IPS-NIHi7 (cell line): ENCODE measurements around the gene RACK1.
"Not testable (repeated sequence)": the region's sequence is repeated elsewhere in the genome, so short reads cannot be mapped to it uniquely, and the experiment has no call there.

Experiments
- DNase-seq: peaks from one replicate; pipeline ENCODE4 v3.0.0; 2012; ENCODE audit warnings: mixed read lengths; ENCODE audit errors: extremely low spot score

The RACK1 gene

DNA sequence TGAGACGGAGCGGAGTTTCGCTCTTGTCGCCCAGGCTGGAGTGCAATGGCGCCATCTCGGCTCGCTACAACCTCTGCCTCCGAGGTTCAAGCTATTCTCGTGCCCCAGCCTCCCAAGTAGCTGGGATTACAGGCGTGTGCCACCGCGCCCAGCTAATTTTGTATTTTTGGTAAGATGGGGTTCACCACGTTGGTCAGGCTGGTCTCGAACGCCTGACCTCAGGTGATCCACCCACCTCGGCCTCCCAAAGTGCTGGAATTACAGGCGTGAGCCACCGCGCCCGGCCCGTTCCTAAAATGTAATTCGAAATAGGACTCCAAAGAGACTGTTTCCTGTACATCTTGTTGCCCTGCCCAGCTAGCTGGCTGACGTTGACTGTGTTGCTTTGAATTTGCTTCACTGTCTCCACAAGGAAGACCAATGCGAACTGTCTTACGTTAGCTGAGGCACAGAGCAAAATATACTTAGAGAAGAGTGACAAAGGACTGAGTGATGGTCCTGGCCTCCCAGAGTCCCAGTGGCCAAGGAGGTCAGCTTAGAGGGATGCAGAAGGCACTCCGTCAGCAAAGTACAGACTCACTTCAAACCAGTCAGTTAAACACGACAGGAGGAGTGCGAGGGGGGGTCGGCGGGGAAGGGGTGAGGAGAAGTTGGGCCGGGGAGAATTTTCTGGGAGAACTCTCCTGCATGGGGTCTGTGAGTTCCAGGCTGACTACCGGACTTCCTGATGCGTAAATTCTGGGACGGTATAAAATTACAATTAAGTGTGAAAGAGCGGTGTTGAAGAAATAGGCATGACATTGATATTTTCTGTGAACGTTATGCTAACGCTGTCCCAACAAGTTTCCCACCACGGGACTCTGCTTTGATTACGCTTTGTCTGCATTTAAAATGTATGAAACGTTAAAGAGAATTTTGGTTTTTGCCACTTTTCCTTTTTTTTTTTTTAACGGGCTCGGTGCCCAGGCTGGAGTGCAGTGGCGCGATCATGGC, 27.4 kb downstream of the RACK1 start:
- DNase-seq = no peak

DNA sequence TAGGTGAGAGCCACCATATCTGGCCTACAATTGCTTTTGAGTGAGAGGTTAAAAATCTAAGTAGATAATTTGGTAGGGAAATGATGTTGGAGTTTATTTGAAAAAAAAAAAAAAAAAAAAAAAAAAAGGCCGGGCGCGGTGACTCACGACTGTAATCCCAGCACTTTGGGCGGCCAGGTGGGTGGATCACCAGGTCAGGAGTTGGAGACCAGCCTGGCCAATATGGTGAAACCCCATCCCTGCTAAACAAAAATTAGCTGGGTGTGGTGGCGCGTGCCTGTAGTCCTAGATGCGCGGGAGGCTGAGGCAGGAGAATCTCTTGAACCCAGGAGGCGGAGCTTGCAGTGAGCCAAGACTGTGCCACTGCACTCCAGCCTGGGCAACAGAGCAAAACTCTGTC, 29.5 kb downstream of the RACK1 start:
- not testable (repeated sequence) for DNase-seq

DNA sequence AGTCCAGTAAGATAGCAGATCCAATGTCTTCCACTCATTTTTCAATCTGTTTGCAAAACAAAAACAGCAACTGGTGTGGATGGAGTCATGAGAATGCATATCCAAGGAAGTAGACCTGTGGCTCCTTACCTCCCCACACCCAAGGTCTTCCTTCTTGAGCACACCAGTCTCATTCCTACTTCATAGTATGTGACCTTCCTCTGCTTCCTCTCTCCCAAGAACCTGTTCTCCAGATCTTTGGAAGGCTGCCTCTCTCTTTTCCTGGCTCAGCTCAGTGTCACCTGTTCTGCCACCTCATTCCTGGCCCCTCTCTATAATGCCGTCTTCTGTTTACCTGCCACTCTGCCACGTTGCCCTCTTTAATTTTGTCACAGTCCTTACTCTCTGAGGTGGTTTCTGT, 30.8 kb downstream of the RACK1 start:
- no peak for DNase-seq

DNA sequence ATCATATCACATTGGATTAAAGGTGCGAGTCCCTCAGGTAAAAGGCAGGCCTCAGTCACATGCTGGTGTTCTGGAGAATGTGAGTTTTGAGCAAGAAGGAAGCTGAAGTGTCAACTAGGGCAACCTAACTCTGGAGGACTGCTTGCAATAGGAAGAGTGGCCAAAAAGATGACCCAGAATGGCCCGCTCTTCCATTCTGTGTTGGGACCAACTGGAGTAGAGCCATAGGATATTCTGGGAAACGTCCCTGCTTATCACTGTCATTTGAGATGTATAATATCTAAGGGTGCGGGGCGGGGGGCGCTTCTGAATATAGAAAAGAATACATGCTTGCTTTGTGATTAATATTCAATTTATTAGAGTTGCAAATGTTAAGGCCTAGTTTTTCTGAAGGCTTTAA, 31.6 kb downstream of the RACK1 start:
- no peak for DNase-seq

DNA sequence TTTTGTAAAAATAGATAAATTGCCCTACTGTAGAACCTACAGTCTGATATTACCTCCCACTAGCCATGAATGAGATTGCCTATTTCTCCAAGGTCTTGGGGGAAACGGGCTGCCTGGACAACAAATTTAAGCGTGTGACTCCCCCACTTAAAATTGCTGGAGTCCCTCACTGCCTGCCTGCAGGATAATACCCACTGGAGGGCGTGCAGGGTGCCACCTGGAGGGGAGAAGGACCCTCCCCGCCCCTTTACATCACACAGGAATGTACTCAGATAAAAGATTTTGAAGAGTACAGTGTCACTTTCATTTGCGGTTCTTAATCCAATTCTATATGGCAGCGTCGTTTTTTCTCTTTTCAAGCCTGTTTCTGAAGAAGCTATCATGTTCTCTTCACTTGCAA, 32.5 kb downstream of the RACK1 start:
- DNase-seq = no peak

DNA sequence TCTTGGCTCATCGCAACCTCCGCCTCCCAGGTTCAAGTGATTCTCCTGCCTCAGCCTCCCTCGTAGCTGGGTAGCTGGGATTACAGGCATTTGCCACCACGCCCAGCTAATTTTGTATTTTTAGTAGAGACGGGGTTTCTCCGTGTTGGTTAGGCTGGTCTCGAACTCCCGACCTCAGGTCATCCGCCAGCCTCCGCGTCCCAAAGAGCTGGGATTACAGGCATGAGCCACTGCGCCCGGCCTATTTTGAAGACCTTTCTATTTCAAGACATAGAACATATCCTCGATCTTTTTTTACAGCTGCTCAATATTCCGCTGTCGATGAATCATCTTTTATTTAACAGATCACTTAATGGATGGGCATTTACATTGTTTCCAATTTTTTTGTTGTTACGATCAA, 33.0 kb downstream of the RACK1 start:
- not testable (repeated sequence) for DNase-seq

DNA sequence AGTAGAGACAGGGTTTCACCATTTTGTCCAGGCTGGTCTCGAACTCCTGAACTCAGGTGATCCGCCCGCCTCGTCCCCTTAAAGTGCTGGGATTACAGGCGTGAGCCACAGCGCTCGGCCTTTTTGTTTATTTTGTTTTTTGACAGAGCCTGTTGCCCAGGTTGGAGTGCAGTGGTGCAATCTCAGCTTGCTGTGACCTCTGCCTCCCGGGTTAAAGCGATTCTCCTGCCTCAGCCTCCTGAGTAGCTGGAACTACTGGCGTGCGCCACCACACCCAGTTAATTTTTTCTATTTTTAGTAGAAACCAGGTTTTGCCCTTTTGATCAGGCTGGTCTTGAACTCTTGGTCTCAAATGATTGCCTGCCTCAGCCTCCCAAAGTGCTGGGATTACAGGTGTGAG, 33.6 kb downstream of the RACK1 start:
- not testable (repeated sequence) for DNase-seq

DNA sequence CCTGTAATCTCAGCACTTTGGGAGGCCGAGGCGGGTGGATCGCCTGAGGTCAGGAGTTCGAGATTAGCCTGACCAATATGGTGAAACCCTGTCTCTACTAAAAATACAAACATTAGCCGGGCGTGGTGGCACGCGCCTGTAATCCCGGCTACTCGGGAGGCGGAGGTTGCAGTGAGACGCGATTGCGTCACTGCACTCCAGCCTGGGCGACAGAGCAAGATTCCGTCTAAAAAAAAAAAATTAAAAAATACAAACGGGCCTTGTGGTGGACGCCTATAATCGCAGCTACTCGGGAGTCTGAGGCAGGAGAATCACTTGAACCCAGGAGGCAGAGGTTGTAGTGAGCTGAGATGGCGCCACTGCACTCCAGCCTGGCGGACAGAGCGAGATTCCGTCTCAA, 34.7 kb downstream of the RACK1 start:
- DNase-seq = not testable (repeated sequence)

DNA sequence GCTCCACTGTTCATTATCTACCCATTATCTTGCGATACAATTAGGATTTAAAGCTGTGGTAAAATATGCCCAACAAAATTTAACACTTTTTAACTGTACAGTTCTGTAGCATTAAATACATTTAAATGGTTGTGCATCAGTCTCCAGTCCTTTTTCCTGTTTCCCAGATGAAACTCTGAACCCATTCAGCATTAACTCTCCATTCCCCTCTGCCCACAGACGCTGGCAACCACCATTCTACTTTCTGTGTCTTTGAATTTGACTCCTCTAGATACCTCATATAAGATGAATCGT, 35.8 kb downstream of the RACK1 start:
- DNase-seq = no peak

DNA sequence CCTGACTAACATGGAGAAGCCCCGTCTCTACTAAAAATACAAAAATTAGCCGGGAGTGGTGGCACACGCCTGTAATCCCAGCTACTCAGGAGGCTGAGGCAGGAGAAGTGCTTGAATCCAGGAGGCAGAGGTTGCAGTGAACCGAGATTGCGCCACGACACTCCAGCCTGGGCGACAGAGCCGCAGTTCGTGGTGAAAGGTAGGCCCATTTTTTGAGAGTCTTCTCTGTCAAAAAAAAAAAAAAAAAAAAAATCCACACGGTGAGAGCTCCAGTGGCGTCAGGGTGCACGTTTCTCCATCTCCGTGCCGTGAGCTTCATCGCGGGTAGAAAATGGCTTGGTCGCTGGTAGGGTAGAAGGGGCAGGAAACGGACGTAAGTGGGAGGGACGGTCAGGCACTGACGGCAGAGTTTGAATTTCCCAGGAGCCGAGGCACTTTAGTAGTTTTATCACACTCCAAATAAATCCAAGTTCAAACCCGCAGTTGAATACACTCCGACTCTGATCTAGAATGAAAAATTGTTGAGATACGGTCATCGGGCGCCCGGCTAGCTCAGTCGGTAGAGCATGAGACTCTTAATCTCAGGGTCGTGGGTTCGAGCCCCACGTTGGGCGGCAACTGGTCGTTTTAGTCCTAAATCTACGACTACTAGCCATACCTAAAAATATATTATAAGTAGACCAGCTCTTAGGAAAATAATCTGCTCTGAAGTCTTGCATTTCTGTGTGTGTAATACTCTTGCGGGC, 36.3 kb downstream of the RACK1 start:
- DNase-seq = no peak

DNA sequence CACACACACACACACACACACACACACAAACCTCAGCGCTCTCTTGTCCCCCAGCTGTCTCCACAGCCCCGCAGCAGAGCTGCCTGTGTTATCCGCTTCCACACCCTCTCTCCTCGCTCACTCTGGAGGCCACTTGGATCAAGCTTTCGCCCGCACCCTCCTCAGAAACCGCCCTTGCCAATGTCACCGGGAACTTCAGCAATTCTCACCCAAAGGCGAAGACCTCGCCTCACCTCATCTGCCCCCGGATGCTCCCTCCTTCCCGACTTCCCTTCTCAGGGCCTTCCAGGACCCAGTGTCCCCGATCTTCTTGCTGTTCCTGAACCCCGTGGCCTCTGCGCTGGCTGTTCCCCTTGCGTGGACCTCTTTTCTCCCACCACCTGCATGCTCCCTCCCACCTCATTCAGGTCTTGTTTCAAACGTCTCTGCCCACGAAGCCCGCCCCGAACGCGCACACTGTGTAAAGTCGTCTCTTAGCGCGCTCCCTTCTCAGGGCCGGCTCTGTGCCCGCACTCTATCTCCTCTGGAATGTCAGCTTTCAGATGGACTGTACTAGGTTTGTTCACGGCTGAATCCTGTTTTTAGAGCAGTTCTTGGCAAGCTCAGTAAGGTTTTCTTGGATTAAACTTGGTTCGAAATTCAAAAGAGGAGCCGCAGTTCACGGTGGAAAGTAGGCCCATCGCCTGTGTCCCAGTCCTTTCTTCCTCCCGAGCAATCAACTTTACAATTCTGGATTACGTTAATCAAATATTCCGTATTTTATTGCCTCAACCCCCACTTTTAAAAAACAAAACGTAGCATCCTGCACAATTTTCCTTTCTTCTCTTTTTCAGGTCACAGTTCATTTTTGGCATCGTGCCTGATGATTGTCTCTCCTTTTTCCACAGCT, 37.7 kb downstream of the RACK1 start:
- DNase-seq = no peak

DNA sequence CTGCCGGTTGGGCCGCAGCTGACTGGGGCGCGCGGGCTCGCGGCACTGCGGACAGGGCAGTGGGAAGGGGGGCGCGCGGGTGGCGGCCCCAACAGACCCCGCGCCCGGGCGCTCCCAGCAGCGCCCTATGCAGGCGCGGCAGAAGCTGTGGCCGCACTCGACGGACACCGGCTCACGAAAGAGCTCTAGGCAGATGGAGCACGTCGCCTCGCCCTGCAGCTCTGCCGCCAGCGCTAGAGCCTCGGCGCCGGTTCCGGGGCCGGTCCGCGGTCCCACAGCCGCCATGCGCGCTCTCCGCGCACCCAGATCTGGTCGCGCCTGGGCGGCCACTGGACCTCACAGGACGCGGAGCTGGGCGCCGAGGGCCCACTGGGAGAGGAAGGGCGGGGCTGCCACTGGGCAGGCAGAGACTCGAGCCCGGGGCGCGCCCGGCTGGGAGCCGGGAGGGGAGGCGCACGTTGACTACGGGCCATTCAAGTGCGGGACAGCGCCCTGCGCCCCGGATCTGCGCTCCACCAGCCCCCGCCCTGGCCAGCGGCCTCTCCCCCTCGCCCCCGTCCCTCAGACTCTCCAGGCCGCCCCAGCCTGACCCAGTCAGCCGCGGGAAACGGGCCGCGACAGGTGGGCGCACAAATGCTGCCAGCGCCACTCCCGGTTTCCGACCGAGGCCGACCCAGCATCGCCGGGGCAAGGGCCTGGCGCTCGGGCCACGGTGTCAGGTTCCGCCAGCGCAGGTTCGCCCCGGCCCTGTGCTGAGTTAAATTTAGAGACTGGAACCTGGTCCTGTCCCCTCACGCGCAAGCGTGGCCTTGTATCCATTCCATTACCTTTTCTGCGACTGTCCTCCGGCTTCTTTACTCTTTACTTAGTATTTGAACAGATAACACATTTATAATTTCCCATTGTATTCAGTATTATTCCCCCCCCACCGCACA, 38.6 kb downstream of the RACK1 start, which contains the start of gene TRIM7:
TSS of gene TRIM7 (minus strand) at position 371 of the 935 bp plus-strand sequence. CDS start at position 285, 86 bp downstream.
- DNase-seq = no peak

DNA sequence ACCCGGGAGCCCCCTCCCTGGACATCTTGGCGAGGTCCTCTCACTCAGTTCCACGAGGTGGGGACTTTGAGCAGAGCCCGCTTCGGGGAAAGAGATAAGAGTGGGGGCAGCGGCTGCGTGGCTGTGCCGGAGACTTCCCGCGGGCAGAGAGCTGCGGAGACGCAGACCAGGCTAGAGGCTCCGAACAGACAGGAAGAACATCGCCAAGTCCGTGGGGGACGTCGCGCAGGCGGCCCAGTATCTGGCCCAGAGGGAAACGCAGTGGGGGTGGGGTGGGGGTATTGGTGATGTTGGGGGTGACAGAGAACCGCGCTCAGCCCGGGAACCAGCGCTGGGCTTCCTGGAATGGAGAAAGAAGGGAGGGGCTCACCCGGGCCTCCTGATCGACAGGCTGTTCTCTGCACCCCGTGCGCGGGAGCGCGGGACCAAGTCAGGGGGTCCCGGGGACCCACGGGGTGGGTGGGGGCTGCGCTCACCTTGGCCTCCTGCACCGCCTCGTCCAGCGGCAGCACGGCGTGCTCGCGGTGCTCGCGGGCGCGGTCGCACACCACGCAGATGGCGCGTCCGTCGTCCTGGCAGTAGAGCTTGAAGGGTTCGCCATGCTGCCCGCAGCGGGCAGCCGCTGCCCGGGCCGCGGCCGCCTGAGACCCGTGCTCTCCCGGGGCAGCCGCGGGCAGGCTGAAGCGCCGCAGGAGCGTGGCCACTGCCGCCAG, 39.4 kb downstream of the RACK1 start:
- no peak for DNase-seq

DNA sequence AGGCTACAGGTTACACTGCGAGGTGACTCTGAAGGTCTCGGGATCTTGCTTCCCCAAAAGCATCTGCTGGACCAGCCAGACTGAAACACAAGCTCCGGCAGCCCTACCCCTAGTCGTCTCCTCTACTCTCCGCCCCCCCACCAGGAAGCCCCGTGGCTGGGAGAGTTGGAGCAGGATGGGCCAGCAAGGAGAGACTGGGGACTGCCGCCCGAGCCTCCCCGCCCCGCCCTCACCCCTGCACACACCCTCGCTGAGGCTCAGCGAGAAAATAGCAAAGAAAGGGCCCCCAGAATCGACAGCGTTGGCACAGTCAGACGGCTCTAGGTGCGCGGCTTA, 40.0 kb downstream of the RACK1 start:
- DNase-seq = no peak

DNA sequence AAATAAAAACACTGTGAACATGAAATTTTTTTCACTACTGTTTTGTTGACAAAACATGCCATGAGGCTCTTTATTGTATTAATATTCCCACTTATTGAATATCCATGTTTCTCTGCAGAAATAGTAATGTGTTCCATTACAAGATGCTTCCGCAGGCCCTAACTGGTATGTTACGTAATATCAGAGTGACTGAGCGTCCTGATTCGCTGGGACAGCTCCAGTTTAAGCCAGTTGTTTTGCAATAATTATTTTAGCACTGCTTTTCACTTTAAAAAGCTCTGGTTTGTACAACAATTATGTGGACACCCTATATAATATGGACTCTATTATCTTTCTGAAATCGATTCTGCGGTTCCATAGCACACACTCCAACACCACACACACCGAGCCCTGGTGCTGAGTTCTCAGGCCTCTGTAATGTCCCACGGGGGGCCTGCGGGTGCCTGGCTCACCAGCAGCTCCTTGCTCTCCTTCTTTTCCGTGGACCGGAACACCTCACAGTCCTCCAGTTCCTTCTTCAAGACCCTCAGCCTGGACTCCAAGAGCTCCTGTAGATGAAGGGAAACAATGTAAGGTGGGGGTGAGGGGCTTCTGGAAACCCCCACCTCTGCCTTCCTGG, 40.5 kb downstream of the RACK1 start:
- no peak for DNase-seq

DNA sequence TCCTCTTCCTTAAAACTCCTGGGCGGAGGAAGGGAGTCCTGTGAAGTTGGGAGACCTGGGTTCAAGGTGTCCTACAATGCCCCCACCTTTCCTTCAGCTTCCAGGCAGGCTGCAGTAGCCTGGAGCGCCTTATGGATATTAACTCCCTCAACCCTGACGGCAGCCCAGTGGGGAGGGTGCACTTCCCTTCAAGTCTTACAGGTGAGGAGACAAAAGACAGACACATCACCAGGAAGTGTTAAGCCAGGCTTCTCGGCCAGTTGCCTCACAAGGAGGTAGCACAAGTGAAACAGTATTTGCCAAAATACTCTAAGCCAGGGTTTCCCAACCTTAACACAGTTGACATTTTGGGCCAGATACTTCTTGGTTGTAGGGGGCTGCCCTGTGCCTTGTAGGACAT, 42.9 kb downstream of the RACK1 start:
- no peak for DNase-seq

DNA sequence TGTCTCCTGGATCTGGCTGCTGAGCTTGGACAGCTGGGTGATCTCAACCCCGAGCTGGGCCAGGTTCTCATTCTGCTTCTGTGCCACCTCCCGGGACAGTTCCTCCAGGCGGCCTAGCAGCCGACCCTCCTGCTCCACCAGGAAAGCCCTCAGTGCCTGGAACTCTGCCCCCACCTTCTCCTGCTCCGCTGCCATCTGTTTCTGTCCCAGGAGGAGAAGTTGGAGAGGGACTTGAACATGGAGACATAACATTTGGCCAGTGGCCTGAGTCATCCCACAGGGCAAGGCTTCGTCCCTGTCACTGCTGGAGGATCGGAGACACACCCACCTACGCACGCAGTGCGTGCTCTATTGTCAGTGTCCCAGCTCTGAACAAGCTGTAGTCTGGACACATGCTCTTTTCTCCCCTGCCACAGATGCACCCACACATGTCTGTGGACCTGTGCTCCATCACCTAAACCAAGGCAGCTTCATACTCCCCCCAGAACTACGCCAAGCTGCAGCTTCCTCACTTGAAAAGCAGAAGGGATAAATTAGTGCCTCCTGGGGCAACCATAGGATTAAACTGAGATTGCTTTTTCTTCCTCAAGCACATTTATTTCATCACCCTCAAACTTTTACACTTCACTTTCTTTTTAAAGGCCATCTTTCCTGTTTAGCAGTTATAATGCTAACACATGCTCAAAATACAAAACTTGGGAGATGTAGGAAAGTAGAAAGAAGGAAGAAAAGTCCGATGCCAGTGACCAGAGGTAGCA, 43.6 kb downstream of the RACK1 start:
- no peak for DNase-seq

DNA sequence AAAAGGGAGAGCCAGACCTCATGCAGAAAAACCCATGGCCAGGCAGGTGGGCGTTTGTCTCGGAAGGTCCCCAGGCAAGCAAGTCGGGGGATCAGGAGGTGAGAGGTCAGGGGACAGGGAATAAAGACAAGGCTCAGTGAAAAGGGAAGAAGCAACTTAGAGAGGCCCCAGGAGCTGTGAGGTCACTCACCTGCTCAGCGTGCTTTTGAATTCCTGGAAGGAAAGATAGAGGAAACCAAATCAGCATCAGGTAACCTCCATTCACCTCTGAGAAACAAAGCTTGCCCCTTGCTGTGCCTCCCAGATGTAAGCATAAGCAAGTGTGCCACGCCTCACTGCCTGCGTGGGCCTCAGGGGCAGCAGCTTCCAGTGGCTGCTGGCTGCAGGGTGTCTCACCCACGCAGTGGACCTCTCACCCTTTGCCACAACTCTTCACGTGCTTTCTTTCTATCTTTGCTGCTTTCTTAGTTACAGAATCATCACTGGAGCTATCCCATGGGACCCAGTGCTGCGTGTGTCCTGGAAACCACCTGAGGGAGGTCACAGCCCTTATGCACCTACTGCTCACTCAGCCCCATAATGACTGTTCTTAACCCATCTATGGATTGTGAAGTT, 44.7 kb downstream of the RACK1 start:
- no peak for DNase-seq
